HG03469 (cell line): Measurements from ENCODE around the gene TAS2R31.
"Not testable (repeated sequence)": the region's sequence is repeated elsewhere in the genome, so short reads cannot be mapped to it uniquely, and the experiment has no call there.

Source experiments
- ATAC-seq: cut with Tn5 transposase; IDR thresholded peaks from one replicate; pipeline ENCODE4 v1.9.1; 2021; ENCODE audit warnings: mild to moderate bottlenecking, moderate library complexity, moderate number of reproducible peaks; ENCODE audit not compliant: unreplicated experiment

Gene TAS2R31, protein sequence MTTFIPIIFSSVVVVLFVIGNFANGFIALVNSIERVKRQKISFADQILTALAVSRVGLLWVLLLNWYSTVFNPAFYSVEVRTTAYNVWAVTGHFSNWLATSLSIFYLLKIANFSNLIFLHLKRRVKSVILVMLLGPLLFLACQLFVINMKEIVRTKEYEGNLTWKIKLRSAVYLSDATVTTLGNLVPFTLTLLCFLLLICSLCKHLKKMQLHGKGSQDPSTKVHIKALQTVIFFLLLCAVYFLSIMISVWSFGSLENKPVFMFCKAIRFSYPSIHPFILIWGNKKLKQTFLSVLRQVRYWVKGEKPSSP

GRCh38 chr12:11031307-11031706 lies at the start of gene TAS2R31:
Gene TAS2R31 (minus strand): TSS chr12:11031407. CDS start chr12:11031335, 72 bp downstream.
- no peak for ATAC-seq

- ATAC-seq: no peak
These were observed 47.0 kb upstream of the TAS2R31 start for GRCh38 chr12:11078246-11078645.

GRCh38 chr12:11075642-11076041 lies 44.4 kb upstream of the TAS2R31 start:
- ATAC-seq: peak; percentile 57

- ATAC-seq: no peak
These were observed 40.2 kb upstream of the TAS2R31 start for GRCh38 chr12:11071414-11071813.

- no peak for ATAC-seq
These were observed 39.8 kb upstream of the TAS2R31 start for GRCh38 chr12:11070999-11071398.

GRCh38 chr12:11069854-11070365 lies 38.7 kb upstream of the TAS2R31 start:
- ATAC-seq: no peak

GRCh38 chr12:11067514-11067913 lies 36.3 kb upstream of the TAS2R31 start:
- ATAC-seq: no peak

DNA sequence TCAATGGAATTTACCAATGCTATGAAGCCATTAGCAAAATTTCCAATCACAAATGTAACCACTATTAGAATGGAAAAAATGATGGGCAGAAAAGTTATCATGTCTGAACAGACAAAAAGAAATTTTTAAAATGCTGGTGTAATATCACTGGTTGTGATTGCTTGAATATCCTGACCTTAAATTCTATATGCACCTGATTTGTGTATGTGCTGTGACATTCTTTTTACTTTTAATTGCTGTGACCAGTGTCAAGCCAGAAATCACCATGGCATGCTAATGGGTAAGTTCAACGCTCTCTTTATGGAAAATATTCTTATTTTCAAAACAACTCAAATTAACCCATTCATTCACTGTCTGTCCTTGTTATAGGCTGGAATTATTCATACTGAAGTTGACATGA lies 31.0 kb upstream of the TAS2R31 start, which contains the start of gene TAS2R46:
TSS of gene TAS2R46 (minus strand) at position 101 of the 400 bp plus-strand sequence. CDS start at position 101, 0 bp downstream.
- ATAC-seq: not testable (repeated sequence)

DNA sequence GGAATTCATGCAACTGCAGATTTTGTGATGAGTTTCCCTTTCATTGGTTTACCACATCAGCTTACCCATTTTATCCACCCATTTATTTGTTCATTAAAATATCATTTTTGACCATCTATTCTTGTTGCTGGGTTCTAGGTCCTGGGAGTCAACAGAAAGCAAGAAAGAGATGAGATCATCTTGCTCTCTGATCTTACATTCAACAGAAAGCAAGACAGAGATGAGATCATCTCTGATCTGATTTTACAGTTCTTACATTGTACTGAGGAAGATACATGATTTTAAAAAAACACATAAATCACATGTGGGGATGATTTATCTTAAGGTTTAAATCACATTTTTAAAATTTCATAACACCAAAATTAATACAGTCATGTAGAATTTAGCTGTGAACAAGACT lies 28.6 kb upstream of the TAS2R31 start:
- no peak for ATAC-seq

DNA sequence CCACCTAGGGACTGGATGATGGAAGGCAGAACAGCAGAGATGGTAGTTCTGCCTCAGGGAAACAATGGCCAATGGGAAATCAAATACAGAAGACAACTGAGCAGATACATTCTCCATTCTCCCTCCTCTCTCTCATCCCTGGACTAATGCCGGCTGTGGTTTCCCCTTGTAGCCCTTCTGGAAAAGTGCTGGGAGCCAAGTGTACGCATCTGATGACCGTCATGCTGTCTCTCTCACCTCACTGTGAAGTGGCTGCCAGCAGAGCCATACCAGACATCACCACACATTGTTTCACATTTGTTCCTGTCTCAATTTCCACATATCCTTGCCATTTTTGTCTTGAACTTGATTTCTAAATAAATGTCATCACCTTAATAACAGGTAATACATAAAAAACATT lies 27.8 kb upstream of the TAS2R31 start:
- no peak for ATAC-seq

DNA sequence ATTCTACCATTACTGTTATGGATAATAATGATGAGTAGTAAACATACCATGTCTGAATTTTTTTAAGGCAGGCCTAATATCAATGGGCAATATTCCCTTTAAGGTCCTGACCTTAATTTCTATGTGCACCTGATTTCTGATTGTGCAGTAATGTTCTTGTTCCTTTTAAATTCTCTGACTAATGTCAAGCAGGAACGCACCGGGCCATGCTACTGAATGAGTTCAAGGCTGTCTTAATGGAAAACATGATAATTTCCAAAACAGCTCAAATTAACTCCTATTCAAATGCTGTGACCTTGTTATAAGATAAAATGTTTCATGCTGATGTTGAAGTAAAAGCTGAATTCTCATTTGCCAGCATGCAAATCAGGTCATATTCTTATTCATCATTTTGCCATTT lies 24.1 kb upstream of the TAS2R31 start:
- no peak for ATAC-seq

GRCh38 chr12:11049806-11050531 lies 18.8 kb upstream of the TAS2R31 start:
- ATAC-seq: not testable (repeated sequence)

- ATAC-seq: not testable (repeated sequence)
These were observed 10.2 kb upstream of the TAS2R31 start for GRCh38 chr12:11041366-11041765.

- no peak for ATAC-seq
These were observed 9.0 kb upstream of the TAS2R31 start for GRCh38 chr12:11040162-11040561.

DNA sequence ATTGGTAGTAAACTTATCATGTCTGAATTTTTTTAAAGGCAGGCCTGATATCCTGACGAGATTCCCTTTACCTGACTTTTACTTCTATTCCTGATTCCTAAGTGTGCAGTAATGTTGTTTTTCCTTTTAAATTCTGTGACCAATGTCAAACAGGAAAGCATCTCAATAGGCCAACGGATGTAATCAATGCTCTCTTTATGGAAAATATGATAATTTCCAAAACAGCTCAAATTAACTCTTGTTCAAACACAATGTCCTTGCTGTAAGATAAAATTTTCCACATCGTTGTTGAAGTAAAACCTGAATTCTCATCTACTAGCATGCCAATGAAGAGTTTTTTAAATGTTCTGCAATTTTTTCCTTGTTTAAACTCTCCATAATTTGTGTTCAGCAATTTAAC lies 8.0 kb upstream of the TAS2R31 start:
- no peak for ATAC-seq

- peak; percentile 85 for ATAC-seq
These were observed 2.8 kb upstream of the TAS2R31 start for GRCh38 chr12:11033959-11034358.

- no peak for ATAC-seq
These were observed 5.1 kb downstream of the TAS2R31 start for GRCh38 chr12:11026118-11026517.

DNA sequence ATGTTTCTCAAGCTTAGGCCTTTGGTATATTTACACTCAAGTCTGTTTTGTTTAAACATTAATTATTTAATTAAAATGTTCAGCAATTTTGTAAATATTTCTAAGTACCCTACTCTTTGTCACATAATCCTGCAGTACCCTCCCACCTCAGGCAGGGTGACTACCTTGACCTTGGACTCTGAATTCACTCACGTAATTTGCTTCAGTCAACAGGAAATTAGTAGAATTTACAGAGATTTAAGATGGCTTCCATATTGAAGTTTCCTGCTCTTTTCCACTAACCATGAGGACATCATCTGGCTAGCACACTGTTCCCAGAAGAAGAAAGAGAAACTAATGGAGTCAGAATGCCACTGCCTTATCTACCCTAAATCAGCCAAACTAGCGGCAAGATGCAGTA lies 7.8 kb downstream of the TAS2R31 start:
- no peak for ATAC-seq

- ATAC-seq: no peak
These were observed 8.7 kb downstream of the TAS2R31 start, which contains the start of gene TAS2R19 for GRCh38 chr12:11022520-11022919. Gene TAS2R19 (minus strand): TSS chr12:11022620. CDS start chr12:11022571, 49 bp downstream.

DNA sequence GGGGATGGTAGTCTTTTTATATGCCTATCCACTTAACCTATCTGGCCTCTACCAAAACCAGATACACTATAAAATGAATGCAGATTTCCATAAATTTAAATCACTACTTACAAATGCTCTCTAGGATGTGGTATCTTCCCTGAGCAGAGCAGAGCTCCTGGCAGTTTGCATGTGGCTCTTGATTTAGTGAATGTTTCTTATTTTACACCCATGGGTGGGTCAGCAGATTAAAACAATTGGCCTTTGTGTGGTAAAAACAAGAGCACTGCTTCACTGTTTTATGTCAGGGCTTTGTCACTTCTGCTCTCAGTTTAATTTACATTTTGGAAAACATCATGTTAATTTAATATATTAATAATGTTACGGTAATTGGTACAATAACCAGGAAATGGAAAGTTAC lies 14.3 kb downstream of the TAS2R31 start:
- ATAC-seq: no peak

DNA sequence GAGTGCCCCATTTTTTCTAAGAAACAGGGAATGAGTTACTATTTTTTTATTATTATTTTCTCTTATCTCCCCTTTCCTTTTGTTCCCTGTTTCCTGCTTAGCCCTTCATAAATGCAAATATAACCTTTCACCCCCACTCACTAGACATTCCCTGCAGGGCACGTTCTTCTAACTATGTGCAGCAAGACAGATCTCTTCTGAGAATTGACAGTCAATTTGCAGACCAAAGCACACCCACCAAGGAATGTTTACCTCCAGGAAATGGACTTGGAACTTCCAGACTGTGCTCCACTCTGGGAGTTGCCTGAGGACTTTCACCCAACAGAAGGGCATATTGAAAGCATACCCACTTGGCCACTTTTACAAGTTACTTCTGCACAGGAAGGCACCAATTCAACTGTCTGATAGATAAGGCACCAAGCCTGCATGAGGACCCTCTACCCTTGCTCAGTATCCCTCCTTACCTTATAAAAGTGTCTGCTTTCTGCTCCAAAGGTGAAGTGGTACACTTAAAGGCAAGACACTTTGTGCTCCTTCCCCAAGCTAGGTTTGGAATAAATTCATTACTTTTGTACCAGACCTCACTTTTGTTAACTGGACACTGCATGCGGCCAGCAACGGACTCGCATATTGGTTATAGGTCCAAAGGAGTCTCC lies 15.3 kb downstream of the TAS2R31 start:
- no peak for ATAC-seq
